ENCODE data around the gene ALKAL2.

Gene ALKAL2

DNA sequence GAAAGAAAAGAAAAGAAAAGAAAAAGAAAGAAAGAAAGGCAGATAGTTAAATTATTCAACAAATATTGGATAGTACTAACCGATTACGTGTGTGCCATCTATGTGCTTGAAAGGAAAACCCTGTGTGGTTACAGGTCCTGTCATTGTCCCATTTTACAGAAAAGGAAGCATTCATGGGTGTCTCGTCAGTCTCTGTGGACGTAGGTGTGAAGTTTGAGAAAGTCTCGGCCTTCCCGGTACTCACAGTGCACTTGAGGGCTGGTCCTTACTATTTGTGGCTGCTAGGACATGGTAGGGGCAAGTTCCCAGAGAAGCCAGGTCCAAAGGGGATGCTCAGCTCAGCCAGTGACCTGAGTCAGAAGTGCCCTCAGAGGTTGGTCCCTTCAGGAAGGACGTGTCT, 43.3 kb downstream of the ALKAL2 start:
- DNase-seq (ENCODE audit: low read depth) = no peak

DNA sequence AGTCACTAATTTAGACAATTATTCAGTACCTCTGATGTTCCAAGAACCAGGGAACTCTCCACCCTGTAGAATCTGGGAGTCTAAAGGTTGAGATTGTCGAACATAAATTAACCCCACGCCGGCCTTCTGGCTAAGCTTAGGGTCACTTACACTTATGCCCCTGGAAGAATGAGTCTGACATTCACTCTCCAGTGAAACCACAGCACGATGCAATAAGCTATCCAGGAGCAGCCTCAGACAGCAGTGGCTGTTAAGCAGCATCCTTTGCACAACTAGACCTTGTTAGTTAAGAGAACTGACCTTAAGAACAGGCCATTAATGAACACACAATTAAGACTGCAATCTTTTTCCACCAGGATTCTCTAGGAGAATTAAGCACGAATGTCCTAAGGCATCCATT, 49.0 kb downstream of the ALKAL2 start:
- no peak for DNase-seq (ENCODE audit: low read depth)

DNA sequence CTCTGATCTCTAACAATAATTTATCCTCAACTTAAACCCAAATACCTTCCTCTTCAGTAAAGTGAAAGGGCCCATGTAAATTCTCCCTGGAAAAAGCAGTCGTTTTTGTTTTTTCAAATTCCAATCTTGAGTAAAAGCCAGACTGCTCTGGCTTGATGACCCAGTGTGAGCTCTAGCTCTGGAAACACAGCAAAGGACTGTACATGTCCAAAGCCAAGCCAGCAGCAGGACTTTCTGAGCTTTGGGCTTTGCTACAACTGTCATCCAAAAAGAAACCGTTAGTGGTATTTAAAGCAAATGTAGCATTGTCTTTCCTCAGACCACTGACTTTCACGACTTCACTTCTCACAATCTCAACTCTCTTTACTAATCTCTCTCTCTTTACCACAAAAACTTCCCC, 49.5 kb downstream of the ALKAL2 start:
- DNase-seq (ENCODE audit: low read depth) = no peak

DNA sequence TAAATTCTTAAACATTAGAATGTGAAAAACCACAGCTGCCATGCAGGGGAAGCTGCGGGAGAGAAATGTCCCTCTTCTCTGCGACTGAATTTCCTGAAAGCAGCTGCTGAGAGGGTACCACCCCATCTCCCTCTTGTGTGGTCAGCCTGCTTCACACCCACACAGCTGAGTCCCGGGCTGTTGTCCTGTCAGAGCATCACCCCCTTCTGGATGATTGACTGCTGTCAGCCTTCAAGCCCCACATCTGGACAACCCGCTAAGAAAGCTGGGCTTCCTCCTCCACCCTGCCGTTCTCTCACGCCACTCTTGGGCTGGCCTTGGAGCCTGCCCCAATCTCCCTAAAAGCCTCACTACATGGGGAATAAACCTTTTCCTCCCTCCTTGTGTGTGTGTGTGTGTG, 50.0 kb downstream of the ALKAL2 start:
- no peak for DNase-seq (ENCODE audit: low read depth)

DNA sequence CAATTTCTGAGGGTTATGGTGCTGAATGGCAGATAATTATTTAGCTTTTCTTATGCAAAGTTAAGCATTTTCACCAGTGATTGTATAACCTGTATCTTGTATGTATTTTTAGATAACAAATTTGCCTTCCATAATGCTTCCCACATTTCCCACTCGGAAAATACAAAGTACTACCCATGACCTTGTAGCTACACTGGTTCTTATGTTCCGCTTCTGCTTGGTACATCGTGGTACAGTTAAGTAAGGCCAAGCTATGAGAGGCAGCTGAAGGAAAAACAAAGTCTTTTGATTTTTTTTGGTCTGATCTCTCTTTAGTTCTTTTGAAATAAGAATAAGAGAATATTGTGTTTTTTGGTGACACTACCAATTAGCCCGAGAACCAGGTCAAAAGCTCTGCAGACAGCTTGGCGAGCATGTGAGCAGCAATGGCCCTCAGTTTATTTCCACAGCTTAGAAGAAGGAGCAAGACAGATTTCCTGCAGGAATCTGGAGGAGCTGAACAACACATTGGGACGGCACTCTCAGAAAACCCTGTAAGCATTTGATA, 50.8 kb downstream of the ALKAL2 start:
- no peak for DNase-seq (ENCODE audit: low read depth)

DNA sequence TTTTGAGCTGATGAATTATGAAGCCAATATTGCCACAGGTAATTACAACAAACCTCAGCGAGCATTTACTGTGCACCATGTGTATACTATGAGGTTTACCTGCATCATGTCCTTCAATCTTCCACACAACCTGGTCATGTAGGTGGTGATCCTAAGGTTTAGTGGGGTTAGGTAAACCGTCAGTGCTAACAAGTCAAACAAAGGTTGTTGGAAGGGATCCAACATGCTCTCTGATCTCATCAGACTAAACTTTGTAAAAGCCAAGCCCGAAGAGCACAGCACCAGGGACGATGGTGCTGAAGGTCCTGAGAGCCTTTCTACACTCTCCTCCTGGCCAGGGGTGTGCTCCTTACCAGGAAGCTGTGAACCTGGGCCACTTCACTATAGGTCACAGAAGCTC, 53.5 kb downstream of the ALKAL2 start:
- DNase-seq (ENCODE audit: low read depth) = no peak

DNA sequence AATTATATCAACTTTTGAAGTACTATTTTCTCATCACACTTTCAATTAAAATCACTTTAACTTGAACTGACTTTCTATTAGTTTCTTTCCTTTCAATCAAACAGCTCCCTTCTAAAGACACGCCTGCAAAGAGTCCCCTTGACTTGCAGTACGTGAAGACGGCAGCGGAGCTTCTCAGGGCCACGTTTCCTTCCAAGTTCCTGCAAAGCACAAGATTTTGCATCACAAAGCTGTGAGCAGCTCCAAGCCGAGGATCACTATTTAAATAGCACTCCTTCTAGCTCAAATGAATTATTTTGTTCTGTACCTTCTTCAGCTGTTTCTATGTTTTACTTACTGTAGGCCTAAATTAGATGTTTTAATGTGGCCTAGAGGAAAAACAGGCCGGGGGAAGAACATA, 54.9 kb downstream of the ALKAL2 start:
- DNase-seq (ENCODE audit: low read depth) = no peak

DNA sequence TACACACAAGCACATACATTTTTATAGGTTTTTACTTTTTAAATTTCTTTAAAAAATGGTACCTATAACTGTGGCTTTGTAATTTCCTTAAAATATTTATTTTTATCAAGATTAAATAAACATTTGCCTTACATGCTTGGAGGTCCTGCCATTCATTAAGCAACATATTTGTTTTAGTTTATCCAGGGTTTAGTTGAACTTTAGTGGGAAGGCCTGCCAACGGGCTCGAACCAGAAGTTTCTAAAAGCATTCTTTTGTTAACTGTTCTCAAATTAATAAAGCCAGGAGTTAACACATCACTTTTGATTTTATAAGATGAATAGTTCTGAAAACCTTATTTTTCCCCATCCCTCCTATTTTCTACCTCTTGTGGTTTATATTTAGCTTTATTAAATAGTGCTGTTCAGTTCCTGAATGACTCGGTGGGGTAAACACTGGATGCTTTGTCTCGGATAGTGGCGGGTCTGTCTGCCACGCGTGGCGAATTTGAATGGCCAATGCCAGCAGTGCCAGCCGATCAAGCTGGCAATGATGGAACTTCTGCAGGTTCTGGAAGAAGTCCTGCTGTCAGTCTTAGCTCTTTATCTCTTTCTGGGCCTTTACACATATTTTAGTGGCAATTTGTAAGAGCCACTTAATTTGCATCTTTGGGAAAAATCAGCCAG, 56.2 kb downstream of the ALKAL2 start:
- no peak for DNase-seq (ENCODE audit: low read depth)
